SK-N-SH treated with all-trans-retinoic acid at 6 μM for 48 hours (cell line): ENCODE data around the gene ADPRHL1.

ENCODE experiments used
- ATAC-seq: fragments of 200-7000 bp; cut with Tn5 transposase; 3 replicates; pipeline ENCODE4 v1.9.1; 2020; ENCODE audit warnings: mild to moderate bottlenecking, moderate library complexity
- ARNTL ChIP-seq: fragments of 450-650 bp; formaldehyde crosslinking; IDR thresholded peaks from 2 replicates; pipeline ENCODE4 v1.5.0; 2020; ENCODE audit warnings: low read depth, mild to moderate bottlenecking, moderate library complexity, borderline replicate concordance
- BACH2 ChIP-seq: fragments of 250-450 bp; sonication (Bioruptor Pico); IDR thresholded peaks from 2 replicates; pipeline ENCODE4 v1.9.0; 2021; ENCODE audit warnings: mild to moderate bottlenecking, borderline replicate concordance
- CSDC2 ChIP-seq: fragments of 250-450 bp; sonication (Bioruptor Pico); IDR thresholded peaks from 2 replicates; pipeline ENCODE4 v1.5.0; 2020; ENCODE audit warnings: mild to moderate bottlenecking, moderate library complexity
- CSRNP3 ChIP-seq: fragments of 250-450 bp; sonication (Bioruptor Pico); IDR thresholded peaks from 2 replicates; pipeline ENCODE4 v1.5.1; 2021; ENCODE audit warnings: mild to moderate bottlenecking, moderate library complexity
- GLIS3 ChIP-seq: fragments of 250-450 bp; sonication (Bioruptor Pico); IDR thresholded peaks from 2 replicates; pipeline ENCODE4 v1.5.0; 2020; ENCODE audit warnings: mild to moderate bottlenecking, moderate library complexity
- ISL1 ChIP-seq: fragments of 250-450 bp; sonication (Bioruptor Pico); IDR thresholded peaks from 2 replicates; pipeline ENCODE4 v2.1.2; 2022; ENCODE audit warnings: mild to moderate bottlenecking, moderate library complexity
- OSR1 ChIP-seq: fragments of 250-450 bp; sonication (Bioruptor Pico); IDR thresholded peaks from 2 replicates; pipeline ENCODE4 v1.8.0; 2022; ENCODE audit warnings: moderate library complexity, mild to moderate bottlenecking, inconsistent platforms
- PATZ1 ChIP-seq: fragments of 250-450 bp; sonication (Bioruptor Pico); IDR thresholded peaks from 2 replicates; pipeline ENCODE4 v1.8.0; 2020; ENCODE audit warnings: mild to moderate bottlenecking, moderate library complexity, borderline replicate concordance
- RARB ChIP-seq: fragments of 250-450 bp; sonication (Bioruptor Pico); IDR thresholded peaks from 2 replicates; pipeline ENCODE4 v1.8.0; 2021; ENCODE audit warnings: mild to moderate bottlenecking, moderate library complexity
- TCF4 ChIP-seq: fragments of 250-450 bp; sonication (Bioruptor Pico); IDR thresholded peaks from 2 replicates; pipeline ENCODE4 v1.8.0; 2021; ENCODE audit warnings: mild to moderate bottlenecking, moderate library complexity, borderline replicate concordance
- TOX ChIP-seq: fragments of 250-450 bp; sonication (Bioruptor Pico); IDR thresholded peaks from 2 replicates; pipeline ENCODE4 v1.8.0; 2021; ENCODE audit warnings: mild to moderate bottlenecking, moderate library complexity, borderline replicate concordance
- TSHZ2 ChIP-seq: fragments of 250-450 bp; sonication (Bioruptor Pico); IDR thresholded peaks from 2 replicates; pipeline ENCODE4 v1.5.0; 2020; ENCODE audit warnings: mild to moderate bottlenecking, moderate library complexity
- ZC3H10 ChIP-seq: fragments of 250-450 bp; sonication (Bioruptor Pico); IDR thresholded peaks from 2 replicates; pipeline ENCODE4 v1.5.1; 2021; ENCODE audit warnings: mild to moderate bottlenecking, moderate library complexity
- ZFP3 ChIP-seq: fragments of 250-450 bp; sonication (Bioruptor Pico); IDR thresholded peaks from 2 replicates; pipeline ENCODE4 v1.5.0; 2020; ENCODE audit warnings: mild to moderate bottlenecking, moderate library complexity
- ZFP30 ChIP-seq: fragments of 450-650 bp; formaldehyde crosslinking; IDR thresholded peaks from 2 replicates; pipeline ENCODE4 v1.5.0; 2022; ENCODE audit warnings: mild to moderate bottlenecking, moderate library complexity
- ZNF565 ChIP-seq: fragments of 450-650 bp; formaldehyde crosslinking; conservative IDR thresholded peaks from 2 replicates; pipeline ENCODE4 v1.5.0; 2020; ENCODE audit warnings: low read depth, mild to moderate bottlenecking, moderate library complexity
- ZNF70 ChIP-seq: fragments of 450-650 bp; formaldehyde crosslinking; IDR thresholded peaks from 2 replicates; pipeline ENCODE4 v1.5.0; 2020; ENCODE audit warnings: mild to moderate bottlenecking, moderate library complexity
- ZNF8 ChIP-seq: fragments of 450-650 bp; formaldehyde crosslinking; IDR thresholded peaks from 2 replicates; pipeline ENCODE4 v1.5.0; 2020; ENCODE audit warnings: mild to moderate bottlenecking, moderate library complexity
- TF ChIP-seq, protein P1 (sequence below): fragments of 250-450 bp; sonication (Bioruptor Pico); IDR thresholded peaks from 2 replicates; pipeline ENCODE4 v1.8.0; 2021; ENCODE audit warnings: low read depth, mild to moderate bottlenecking, moderate library complexity, borderline replicate concordance
- TF ChIP-seq, protein P2 (sequence below): fragments of 250-450 bp; sonication (Bioruptor Pico); IDR thresholded peaks from 2 replicates; pipeline ENCODE4 v1.5.1; 2020; ENCODE audit warnings: low read depth, mild to moderate bottlenecking, moderate library complexity

ADPRHL1 gene

DNA sequence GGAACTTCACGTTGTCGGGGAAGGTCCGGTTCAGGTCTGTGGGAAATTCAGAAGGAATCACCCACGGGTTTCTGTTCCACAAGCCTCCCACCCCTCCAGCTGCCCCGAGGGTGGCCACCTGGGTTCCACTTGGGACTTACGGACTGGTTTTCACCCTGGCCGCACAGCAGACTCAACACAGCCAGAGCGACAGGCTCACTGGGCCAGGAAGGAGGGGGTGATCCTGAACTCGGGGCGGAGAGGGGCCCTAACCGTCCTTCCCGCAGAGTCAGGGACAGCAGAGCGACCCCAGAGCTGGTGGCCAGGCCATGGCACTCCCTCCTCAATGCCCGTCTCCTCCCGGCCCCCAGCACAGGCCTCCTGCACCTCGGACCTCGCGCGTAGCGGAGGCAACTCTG is 102.4 kb downstream of the ADPRHL1 start:
- TF ChIP-seq ZNF565 (no peak), ARNTL (CRISPR knock-in tag) (no peak), TSHZ2 (CRISPR knock-in tag) (no peak), ZFP30 (CRISPR knock-in tag) (no peak), ISL1 (no peak), TOX (CRISPR knock-in tag) (no peak), RARB (no peak), BACH2 (CRISPR knock-in tag) (no peak), OSR1 (CRISPR knock-in tag) (no peak), ZC3H10 (no peak), ZNF8 (CRISPR knock-in tag) (no peak), CSDC2 (CRISPR knock-in tag) (no peak), CSRNP3 (CRISPR knock-in tag) (no peak), ZFP3 (no peak), GLIS3 (CRISPR knock-in tag) (no peak), PATZ1 (CRISPR knock-in tag) (no peak), ZNF70 (no peak), TCF4 (CRISPR knock-in tag) (no peak)
- TF ChIP-seq, protein P1, sequence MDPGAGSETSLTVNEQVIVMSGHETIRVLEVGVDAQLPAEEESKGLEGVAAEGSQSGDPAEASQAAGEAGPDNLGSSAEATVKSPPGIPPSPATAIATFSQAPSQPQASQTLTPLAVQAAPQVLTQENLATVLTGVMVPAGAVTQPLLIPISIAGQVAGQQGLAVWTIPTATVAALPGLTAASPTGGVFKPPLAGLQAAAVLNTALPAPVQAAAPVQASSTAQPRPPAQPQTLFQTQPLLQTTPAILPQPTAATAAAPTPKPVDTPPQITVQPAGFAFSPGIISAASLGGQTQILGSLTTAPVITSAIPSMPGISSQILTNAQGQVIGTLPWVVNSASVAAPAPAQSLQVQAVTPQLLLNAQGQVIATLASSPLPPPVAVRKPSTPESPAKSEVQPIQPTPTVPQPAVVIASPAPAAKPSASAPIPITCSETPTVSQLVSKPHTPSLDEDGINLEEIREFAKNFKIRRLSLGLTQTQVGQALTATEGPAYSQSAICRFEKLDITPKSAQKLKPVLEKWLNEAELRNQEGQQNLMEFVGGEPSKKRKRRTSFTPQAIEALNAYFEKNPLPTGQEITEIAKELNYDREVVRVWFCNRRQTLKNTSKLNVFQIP, result no peak
- TF ChIP-seq, protein P2, sequence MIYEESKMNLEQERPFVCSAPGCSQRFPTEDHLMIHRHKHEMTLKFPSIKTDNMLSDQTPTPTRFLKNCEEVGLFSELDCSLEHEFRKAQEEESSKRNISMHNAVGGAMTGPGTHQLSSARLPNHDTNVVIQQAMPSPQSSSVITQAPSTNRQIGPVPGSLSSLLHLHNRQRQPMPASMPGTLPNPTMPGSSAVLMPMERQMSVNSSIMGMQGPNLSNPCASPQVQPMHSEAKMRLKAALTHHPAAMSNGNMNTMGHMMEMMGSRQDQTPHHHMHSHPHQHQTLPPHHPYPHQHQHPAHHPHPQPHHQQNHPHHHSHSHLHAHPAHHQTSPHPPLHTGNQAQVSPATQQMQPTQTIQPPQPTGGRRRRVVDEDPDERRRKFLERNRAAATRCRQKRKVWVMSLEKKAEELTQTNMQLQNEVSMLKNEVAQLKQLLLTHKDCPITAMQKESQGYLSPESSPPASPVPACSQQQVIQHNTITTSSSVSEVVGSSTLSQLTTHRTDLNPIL (CRISPR knock-in tag), result no peak
- ATAC-seq, result no peak

DNA sequence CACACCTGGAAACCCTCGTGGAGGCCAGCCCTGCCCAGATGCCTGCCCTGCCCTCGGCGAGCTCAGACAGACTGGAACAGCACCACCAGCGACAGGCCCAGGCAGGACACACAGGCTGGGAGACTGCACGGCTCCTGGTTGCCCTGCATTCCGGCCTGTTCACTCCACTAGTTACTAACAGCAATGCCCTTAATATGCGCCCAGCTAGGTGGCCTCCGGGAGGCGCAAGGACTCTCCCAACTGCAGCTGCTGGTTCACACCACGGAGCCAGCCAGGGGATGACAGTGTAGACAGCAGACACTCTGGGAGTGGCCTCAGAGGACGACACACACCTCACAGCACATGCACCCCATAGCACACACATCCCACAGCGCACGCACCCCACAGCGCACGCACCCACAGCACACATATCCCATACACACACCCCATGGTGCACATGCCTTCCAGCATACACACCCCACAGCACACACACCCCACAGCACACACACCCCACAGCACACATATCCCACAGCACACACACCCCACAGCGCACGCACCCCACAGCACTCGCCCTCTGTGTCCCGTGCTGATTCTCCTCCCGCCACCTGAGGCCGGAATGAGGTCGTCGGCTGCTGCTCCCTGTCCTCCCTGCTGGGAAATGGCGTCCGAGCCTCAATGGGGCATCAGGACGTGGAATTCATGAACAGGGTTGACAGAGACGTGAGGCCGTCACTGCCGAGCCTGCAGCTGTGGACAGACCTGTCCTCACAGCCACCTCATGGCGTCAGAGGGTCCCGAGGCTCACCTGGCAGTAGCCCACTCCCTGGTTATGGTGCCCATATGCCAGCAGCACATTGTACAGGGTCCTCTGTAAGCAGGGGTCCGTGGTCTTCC is 103.0 kb downstream of the ADPRHL1 start:
- TF ChIP-seq GLIS3 (CRISPR knock-in tag), result no peak
- no peak for TF ChIP-seq TSHZ2 (CRISPR knock-in tag)
- peak; percentile 45; the same call in 2 of the 3 replicates for ATAC-seq
